Brain microvascular endothelial cell (primary cell): Measurements from ENCODE around the gene MAGI1.

Experiments used
- DNase-seq: peaks from one replicate; pipeline ENCODE4 v3.0.0-alpha.2; 2020
- H3K27ac ChIP-seq: fragments of 250-450 bp; sonication (Bioruptor Pico); 2 replicates; pipeline ENCODE4 v1.5.1; 2020; ENCODE audit warnings: mild to moderate bottlenecking, moderate library complexity
- H3K27me3 ChIP-seq: fragments of 250-450 bp; sonication (Bioruptor Pico); replicated peaks from 2 replicates; pipeline ENCODE4 v1.5.1; 2020; ENCODE audit warnings: mild to moderate bottlenecking
- H3K36me3 ChIP-seq: fragments of 250-450 bp; sonication (Bioruptor Pico); replicated peaks from 2 replicates; pipeline ENCODE4 v1.5.1; 2020; ENCODE audit warnings: mild to moderate bottlenecking
- H3K4me3 ChIP-seq: 2 replicates; pipeline ENCODE4 v1.5.1; 2011; ENCODE audit warnings: low read depth, mild to moderate bottlenecking, control low read depth, low read length, moderate library complexity
- in situ Hi-C: cut with HindIII; loops from 2 replicates; pipeline ENCODE4 v1.10.0; 2017; ENCODE audit warnings: low sequenced_read_pairs, low pct_ligation_motif_present
- TF ChIP-seq, protein P1 (sequence below): IDR thresholded peaks from 2 replicates; pipeline ENCODE4 v1.5.1; 2011; ENCODE audit warnings: low read depth, mild to moderate bottlenecking, moderate library complexity, low read length, control low read depth, inconsistent platforms; ENCODE audit errors: missing control alignments

MAGI1 gene

GRCh38 chr3:65639444-65639843, 399.3 kb downstream of the MAGI1 start:
- no peak overlapping the region for H3K27ac ChIP-seq
- no peaks in the 10 kb centered on the region for H3K36me3 ChIP-seq
- no peaks in the 10 kb centered on the region for H3K27me3 ChIP-seq
- in situ Hi-C loops = no loop called here
- H3K4me3 ChIP-seq = no peak overlapping the region
- TF ChIP-seq, protein P1, sequence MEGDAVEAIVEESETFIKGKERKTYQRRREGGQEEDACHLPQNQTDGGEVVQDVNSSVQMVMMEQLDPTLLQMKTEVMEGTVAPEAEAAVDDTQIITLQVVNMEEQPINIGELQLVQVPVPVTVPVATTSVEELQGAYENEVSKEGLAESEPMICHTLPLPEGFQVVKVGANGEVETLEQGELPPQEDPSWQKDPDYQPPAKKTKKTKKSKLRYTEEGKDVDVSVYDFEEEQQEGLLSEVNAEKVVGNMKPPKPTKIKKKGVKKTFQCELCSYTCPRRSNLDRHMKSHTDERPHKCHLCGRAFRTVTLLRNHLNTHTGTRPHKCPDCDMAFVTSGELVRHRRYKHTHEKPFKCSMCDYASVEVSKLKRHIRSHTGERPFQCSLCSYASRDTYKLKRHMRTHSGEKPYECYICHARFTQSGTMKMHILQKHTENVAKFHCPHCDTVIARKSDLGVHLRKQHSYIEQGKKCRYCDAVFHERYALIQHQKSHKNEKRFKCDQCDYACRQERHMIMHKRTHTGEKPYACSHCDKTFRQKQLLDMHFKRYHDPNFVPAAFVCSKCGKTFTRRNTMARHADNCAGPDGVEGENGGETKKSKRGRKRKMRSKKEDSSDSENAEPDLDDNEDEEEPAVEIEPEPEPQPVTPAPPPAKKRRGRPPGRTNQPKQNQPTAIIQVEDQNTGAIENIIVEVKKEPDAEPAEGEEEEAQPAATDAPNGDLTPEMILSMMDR = no peak
- DNase-seq = no peak

- DNase-seq = no peak
- in situ Hi-C loops = no loop called here
- TF ChIP-seq, protein P1 = no peak
- H3K36me3 ChIP-seq = no peaks in the 10 kb centered on the region
- no peak overlapping the region for H3K27ac ChIP-seq
- no peaks in the 10 kb centered on the region for H3K27me3 ChIP-seq
- H3K4me3 ChIP-seq = no peak overlapping the region
Observed at GRCh38 chr3:65638301-65638700, 400.4 kb downstream of the MAGI1 start.

- no peak overlapping the region for H3K27ac ChIP-seq
- H3K4me3 ChIP-seq = no peak overlapping the region
- TF ChIP-seq, protein P1 = no peak
- in situ Hi-C loops = no loop called here
- H3K36me3 ChIP-seq = no peaks in the 10 kb centered on the region
- no peaks in the 10 kb centered on the region for H3K27me3 ChIP-seq
- no peak for DNase-seq
Observed at GRCh38 chr3:65636326-65636725, 402.4 kb downstream of the MAGI1 start.

DNA sequence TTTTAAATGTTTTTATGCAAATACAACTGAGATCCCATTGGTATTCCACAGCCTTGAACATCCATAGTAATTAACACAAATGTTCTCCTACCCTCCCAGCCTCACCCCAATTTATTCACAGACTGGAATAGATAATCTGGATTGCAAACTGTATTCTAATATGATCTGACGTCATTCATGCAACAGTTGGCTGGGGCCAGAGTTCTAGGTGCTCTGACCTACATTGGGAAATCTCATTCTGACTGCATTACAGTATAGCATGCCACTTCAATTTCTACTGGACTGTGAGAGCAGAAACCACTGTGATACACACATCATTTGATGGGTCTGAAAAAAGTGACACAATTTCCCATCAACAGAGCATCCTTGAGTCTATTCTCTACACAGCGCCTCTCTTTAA, 403.1 kb downstream of the MAGI1 start:
- Histone ChIP-seq H3K27me3 (no peaks in the 10 kb centered on the region), H3K4me3 (no peak overlapping the region), H3K36me3 (no peaks in the 10 kb centered on the region), H3K27ac (no peak overlapping the region)
- in situ Hi-C loops = no loop called here
- TF ChIP-seq, protein P1 = no peak
- no peak for DNase-seq

- Histone ChIP-seq H3K36me3 (no peaks in the 10 kb centered on the region), H3K27me3 (no peaks in the 10 kb centered on the region), H3K4me3 (no peak overlapping the region), H3K27ac (no peak overlapping the region)
- TF ChIP-seq, protein P1 = no peak
- in situ Hi-C loops = no loop called here
- no peak for DNase-seq
Observed at GRCh38 chr3:65633018-65633638, 405.6 kb downstream of the MAGI1 start.

DNA sequence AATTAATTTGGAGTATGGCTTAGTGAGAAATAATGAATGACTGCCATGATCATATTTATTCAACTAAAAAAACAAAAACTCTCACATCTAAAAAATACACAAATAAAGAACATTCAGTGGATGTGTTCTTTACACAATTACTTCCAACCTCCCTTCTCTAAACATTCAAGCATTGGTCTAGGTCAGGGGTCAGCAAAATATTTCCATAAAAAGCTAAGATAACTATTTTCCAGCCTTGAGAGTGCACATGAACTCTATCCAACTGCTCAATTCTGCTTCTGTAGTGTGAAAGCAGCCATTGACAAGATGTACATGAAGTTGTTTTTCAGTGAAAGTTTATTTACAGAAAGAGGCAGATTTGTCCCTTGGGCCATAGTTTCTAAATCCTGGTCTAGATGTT, 406.3 kb downstream of the MAGI1 start:
- H3K4me3 ChIP-seq = no peak overlapping the region
- no peaks in the 10 kb centered on the region for H3K27me3 ChIP-seq
- no peaks in the 10 kb centered on the region for H3K36me3 ChIP-seq
- in situ Hi-C loops = no loop called here
- TF ChIP-seq, protein P1 = no peak
- no peak overlapping the region for H3K27ac ChIP-seq
- no peak for DNase-seq
